GM12878 (cell line): ENCODE measurements around the gene UBR2. TPM values are rescaled to one million over a fixed set of nuclear protein-coding genes. Genes with fewer than 3 reads are reported as not detected.

Experiments
- BCL3 ChIP-seq: IDR thresholded peaks from 2 replicates; pipeline ENCODE4 v1.6.1; 2011; ENCODE audit warnings: borderline replicate concordance, low read depth, mild to moderate bottlenecking, moderate library complexity, low read length; ENCODE audit not compliant: insufficient read depth, poor library complexity, severe bottlenecking
- BMI1 ChIP-seq: fragments of 450-650 bp; IDR thresholded peaks from 2 replicates; pipeline ENCODE4 v1.6.1; 2016; ENCODE audit warnings: mild to moderate bottlenecking, moderate library complexity, borderline replicate concordance
- CHD1 ChIP-seq: IDR thresholded peaks from 2 replicates; pipeline ENCODE4 v1.6.1; 2012; ENCODE audit warnings: low read depth, low read length, improper control_type of control experiment
- MLLT1 ChIP-seq: fragments of 450-650 bp; IDR thresholded peaks from 2 replicates; pipeline ENCODE4 v1.6.1; 2016; ENCODE audit warnings: mild to moderate bottlenecking
- MYC ChIP-seq: IDR thresholded peaks from 2 replicates; pipeline ENCODE4 v1.6.1; 2011; ENCODE audit warnings: mild to moderate bottlenecking, low read length, moderate library complexity, inconsistent platforms; ENCODE audit not compliant: insufficient read depth, insufficient replicate concordance, insufficient read length, severe bottlenecking
- SIN3A ChIP-seq: IDR thresholded peaks from 2 replicates; pipeline ENCODE4 v1.6.1; 2012; ENCODE audit warnings: low read depth, low read length, improper control_type of control experiment
- SP1 ChIP-seq: IDR thresholded peaks from one replicate; pipeline ENCODE4 v1.6.1; 2011; ENCODE audit warnings: low read depth, low read length
- SREBF1 ChIP-seq: IDR thresholded peaks from 2 replicates; pipeline ENCODE4 v1.6.1; 2012; ENCODE audit warnings: mild to moderate bottlenecking, low read length
- STAT1 ChIP-seq: fragments of 450-650 bp; conservative IDR thresholded peaks from 2 replicates; pipeline ENCODE4 v1.6.1; 2014; ENCODE audit warnings: antibody characterized with exemption, mild to moderate bottlenecking
- USF2 ChIP-seq: IDR thresholded peaks from 2 replicates; pipeline ENCODE4 v1.6.1; 2011; ENCODE audit warnings: low read depth, low read length, improper control_type of control experiment, borderline replicate concordance
- polyA plus RNA-seq, 11 experiments: library from polyadenylated mRNA; depleted of rRNA in 4 of 11; unstranded in 6 of 11; stranded (reverse) in 5 of 11; fragments of >200 nt; fragmentation: Nextera tagmentation in 4 of 11; fragmentation: Illumina TruSeq in 1 of 11; extraction: Ambion mirVana in 4 of 11; extraction: Trizol in 1 of 11; gene quantifications; 1 replicate in 1 of 11; 2 replicates in 10 of 11; pipeline versions ENCODE4 v1.2.1 to v1.2.3, GENCODE V29; 2011 to 2016; ENCODE audit warnings: inconsistent platforms in 2 of 11, missing spikeins in 2 of 11, low read depth in 1 of 11
- total RNA-seq, 4 experiments: library from RNA; depleted of rRNA in 3 of 4; stranded (reverse); fragments of >200 nt in 3 of 4; fragmentation: Illumina TruSeq in 1 of 4; extraction: Trizol in 1 of 4; gene quantifications; 2 replicates each; pipeline versions ENCODE4 v1.2.1 to v1.2.3, GENCODE V29; 2013 to 2021

Gene UBR2
- total and polyA plus RNA-seq, 10 of the 15 experiments (the other 5 are each of a cell fraction or from before 2014, with no cell fraction given), result 2.3 to 18.4 (median 9.6) TPM

- no peak for TF ChIP-seq MLLT1
- no peak for TF ChIP-seq SP1
- TF ChIP-seq CHD1, result no peak
- no peak for TF ChIP-seq MYC
- no peak for TF ChIP-seq BCL3
- no peak for TF ChIP-seq BMI1
- no peak for TF ChIP-seq SREBF1
- TF ChIP-seq USF2, result no peak
- no peak for TF ChIP-seq SIN3A
- no peak for TF ChIP-seq STAT1
Observed at GRCh38 chr6:42708096-42708495, 144.3 kb downstream of the UBR2 start (continued).
